ENCODE data around the gene APMAP.
"Not testable (repeated sequence)": the region's sequence is repeated elsewhere in the genome, so short reads cannot be mapped to it uniquely, and the experiment has no call there.

- not testable (repeated sequence) for TF ChIP-seq CTCF, POLR2A (IDR thresholded peaks at IDR 0.05)
Observed at GRCh38 chr20:24948396-24948938, 44.1 kb downstream of the APMAP start.

Data from testis (tissue), 2 donors.